Stimulated activated CD4-positive, alpha-beta T cell treated with anti-CD3 and anti-CD28 coated beads, Interleukin-1b, Interleukin-23, amount 100 ng/mL, for 48 hours (primary cell): ENCODE data around the gene MRTFA.
"Not testable (repeated sequence)": the region's sequence is repeated elsewhere in the genome, so short reads cannot be mapped to it uniquely, and the experiment has no call there.

Source experiments
- DNase-seq: peaks from one replicate; pipeline ENCODE4 v3.0.0-alpha.2; 2020

Gene MRTFA

DNA sequence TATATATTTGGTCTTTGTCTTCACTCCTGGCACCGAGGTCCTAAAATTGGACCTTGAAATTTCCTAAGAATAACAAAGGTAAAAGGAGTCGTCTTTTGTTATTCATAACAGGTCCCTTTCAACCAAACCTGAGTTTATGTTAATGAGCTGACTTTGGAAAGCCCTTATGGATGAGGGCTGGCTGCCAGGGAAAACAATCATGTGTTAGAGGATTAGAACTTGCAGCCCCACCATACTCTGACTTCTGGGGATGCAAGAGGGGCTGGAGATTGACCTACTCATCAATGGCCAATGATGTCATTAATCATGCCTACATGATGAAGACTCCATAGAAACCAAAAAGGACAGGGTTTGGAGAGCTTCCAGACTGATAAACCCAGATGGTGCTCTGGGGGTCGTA lies 118.9 kb downstream of the MRTFA start:
- DNase-seq: no peak

DNA sequence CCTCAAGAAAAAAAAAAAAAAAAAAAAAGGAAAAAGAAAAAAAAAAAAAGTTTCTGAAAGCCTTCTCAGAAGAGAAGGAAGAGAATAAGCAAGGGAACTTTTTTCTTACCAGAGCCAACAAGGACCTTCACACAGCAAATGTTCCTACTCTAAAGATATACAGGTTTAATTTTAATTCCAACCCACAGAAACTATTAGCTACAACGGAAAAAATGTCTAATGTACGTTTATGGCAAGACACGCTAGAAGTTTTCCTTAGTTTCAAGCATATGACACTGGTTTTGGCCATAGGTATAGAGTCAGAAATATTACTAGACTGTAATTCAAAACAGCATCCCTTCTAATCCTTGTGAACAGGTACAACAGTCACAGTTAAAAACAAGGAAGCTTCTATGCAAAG lies 120.1 kb downstream of the MRTFA start:
- DNase-seq: no peak

DNA sequence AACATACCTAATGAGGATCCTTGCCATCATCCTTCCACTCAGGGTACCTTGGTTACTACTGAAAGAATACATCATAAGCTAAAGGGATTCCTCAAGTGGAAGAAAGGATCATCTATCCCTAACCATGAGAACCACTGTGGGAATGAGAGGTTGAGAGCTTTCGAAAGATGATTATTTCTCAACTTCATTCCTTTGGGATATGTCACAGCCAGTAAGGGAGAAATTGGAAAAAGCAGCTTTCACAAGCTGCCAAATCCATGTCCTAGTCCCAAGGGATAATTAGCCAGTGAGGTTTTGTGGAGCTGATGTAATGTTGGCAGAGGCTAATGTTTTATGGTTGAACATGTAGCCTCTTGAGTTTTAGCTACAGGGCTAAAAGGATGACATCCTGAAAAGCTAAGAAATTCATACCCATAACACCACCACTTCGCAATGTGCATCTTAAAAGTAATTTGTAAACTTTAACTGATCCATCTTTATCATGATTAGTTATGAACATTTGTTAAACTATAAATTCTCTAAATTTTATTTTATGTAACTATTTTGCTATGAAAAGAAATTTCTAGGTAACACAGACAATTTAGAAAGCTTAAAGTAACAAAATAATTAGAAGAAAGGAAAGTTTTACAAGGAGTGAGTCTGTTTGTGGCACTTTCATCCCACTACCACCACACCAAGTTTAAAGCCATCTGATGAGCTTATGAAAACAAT lies 123.9 kb downstream of the MRTFA start:
- DNase-seq: no peak

DNA sequence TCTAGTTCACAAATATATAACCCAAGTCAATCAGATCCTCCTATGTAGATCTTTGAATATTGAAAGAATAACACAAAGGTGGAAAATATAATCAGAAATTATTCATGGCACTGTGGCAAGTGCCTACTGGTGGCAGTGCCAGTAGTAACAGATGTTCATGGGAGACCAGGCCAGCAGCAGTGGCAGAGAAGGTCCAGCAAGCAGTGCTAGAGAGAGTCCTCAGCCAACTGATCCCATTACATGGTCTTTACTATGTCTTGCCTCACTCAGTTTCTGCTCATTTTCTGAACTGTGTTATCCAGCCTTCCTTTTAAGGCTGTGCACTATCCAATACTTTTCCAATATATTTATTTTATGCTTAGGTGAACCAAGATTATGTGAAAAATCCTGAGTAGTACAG lies 124.9 kb downstream of the MRTFA start:
- no peak for DNase-seq

DNA sequence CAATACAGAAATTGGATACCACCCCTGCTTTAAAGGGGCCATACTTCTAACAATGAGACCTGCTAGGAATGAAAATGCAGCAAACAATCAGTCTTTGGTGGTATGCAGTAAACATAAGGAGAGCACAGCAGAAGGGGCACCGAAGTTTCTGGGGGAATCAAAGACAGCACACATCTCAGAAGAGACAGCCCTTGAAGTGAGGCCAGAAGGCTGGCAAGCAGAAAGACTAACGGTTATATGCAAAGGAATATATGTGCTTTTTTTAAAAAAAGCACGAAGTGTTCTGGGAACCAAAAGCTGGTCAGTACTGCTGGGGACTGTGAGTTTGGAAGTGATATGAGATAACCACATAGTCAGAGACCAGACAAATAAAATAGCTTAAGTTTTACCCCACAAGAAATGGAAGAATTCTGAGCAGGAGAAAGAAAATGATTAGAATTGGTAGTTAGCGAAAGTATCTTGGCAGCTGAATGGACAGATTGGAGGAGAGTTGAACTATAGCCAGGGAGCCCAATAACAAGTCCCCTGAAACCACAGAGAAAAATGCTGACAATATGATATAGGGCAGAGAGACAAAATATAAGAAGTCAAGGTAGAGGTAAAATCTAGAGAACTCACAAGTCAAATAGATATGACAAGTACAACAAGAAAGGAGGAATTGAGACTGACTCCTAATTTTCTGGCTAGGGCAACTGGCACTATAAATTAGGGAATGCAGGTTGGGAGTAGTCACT lies 125.7 kb downstream of the MRTFA start:
- DNase-seq: no peak

DNA sequence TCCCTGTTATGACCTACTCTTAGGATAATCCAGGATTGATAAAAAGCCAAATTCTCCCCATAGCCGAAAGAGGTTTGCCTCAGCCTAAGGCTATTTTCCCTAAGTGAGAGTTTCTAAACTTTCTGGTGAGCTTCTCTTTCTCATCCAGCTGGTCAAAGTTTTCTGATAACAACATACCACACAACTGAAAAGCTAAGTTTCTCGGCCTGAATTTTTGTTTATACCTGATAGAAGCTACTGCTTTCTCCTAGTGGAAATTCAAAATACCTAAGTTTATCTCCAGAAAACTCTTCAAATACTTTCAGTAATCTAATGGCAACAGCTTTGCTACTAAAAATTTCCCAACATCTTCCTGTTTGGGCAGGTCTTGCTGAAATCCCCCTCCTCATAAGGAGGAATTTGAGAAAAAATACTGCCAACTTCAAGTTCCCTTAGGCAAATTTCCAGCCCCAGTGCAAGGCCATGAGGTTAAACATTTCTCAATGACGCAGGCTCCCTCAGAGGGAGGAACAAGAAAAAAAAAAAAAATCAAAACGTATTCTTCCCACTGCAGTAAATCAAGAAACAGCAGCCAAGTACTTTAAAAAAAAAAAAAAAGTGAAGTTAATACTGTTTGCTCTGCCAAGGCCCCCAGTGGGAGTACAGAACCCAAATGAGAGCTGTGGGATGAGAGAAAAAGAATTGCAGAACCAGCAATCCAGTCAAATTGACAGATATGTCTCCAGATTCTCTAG lies 127.0 kb downstream of the MRTFA start:
- no peak for DNase-seq

DNA sequence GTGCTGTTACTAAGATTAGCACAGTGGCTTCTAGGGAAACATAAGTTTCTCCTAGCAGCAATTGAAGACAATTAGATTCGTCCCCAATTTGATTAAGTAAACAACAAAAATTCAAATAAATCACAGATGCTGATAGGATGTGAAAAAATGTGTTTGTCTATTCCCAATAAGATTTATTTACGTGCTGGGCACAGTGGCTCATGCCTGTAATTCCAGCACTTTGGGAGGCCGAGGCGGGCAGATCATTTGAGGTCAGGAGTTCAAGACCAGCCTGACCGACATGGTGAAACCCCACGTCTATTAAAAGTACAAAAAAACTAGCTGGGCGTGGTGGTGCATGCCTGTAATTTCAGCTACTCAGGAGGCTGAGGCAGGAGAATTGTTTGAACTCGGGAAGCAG lies 128.5 kb downstream of the MRTFA start:
- DNase-seq: not testable (repeated sequence)

DNA sequence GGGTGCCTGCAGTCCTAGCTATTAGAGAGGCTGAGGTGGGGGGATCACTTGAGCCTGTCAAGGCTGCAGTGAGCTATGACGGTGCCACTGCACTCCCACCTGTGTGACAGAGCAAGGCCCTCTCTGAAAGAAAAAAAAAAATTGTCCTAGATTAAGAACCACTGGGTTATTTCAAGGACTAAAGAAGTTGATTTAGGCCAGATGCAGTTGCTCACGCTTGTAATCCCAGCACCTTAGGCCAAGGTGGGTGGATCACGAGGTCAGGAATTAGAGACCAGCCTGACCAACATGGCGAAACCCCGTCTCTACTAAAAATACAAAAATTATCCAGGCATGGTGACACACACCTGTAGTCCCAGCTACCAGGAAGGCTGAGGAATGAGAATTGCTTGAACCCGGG lies 129.0 kb downstream of the MRTFA start:
- no peak for DNase-seq

DNA sequence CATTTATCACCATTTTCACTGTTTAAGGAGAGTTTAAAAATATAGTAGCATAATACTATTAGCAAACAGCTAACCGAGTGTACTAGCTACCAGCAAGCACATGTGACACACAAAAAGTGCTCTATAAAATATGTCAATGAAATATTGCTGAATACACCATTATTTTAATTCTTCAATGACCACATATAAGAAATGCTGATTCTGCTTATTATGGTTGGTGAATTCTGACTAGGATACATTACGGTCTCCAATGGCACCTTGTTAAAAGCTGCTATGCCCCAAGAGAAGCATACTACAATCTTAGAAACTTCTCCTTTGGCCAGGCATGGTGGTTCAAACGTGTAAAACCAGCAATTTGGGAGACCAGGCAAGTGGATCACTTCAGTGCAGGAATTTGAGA lies 129.8 kb downstream of the MRTFA start:
- DNase-seq: no peak

DNA sequence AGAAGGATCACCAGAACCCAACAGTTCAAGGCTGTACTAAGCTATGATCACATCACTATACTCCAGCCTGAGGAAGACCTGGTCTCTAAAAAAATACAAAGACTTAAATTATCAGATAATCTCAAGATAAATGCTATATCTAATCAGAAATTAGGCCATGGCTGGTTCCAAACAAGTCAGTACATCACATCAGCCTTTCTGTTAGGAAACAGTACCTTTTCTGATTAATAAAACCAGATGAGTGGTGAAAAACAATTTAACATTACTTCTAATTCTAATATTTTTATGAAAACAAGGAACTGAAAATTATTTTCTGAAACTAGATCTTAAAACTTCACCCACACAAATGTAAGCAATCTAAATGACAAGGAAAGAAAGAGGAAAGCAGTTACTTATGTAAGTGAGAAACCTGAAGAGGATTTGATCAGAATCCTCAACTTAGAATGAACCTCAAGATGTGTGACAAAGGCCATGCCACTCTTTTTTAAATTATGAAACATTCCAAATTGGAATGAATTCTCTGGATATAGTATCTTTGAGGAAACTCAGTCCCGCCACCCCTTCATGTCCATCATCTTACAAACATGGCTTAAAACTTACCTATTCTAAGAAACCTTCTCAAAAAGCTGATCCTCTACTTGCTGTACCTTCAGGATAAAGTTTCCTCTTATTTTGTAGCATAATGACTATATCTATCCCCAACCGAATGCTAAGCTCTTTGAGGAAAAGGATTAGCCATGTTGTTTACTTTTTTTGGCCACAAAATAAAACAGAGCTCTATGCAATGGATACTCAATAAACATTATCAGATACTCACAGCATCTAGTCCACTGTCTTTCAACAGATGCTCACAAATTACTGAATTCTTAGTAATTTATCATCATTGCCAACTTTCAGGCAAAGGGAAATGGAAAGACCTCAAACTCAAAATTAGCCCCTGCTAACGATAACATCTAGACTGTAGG lies 132.0 kb downstream of the MRTFA start:
- DNase-seq: no peak

DNA sequence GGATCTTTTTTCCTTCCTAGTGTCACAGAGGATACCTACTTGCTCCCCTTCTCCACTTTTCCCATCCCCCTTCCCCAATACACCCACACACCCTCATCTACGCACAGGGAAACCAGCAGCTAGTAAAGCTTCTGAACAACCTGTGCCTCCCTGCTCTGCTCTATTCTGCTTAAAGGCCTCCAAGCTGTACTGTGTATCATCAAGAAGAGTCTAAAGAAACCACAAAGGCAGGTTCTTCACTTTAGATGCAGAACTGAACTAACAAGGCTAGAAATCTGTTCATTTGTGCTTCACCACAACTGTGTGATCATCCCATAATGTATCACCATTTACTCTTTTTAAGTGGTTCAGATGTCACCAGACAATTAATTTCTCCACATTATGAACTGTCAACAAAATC lies 133.6 kb downstream of the MRTFA start:
- no peak for DNase-seq

DNA sequence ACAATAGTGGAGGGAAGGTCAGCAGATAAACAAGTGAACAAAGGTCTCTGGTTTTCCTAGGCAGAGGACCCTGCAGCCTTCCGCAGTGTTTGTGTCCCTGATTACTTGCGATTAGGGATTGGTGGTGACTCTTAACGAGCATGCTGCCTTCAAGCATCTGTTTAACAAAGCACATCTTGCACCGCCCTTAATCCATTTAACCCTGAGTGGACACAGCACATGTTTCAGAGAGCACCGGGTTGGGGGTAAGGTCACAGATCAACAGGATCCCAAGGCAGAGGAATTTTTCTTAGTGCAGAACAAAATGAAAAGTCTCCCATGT lies 136.1 kb downstream of the MRTFA start:
- DNase-seq: not testable (repeated sequence)

DNA sequence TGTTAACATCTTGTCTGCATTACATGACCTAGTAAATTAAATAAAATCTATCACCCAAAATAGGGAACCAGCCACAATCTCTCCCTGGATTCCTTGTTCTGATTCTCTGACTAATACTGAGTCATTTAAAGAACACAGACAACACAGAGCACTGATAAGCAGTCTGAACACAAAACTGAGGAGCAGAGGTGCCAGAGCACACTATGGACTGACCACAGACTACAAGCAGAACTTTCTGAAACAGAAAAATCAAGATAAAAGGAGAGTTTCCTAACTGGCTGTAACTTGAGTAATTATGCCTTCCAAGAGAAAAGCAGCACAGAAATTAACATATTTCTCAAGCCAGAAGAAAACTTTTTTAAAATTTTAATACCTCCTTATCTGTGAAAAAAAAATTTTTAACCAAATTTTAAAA lies 137.3 kb downstream of the MRTFA start:
- DNase-seq: no peak

DNA sequence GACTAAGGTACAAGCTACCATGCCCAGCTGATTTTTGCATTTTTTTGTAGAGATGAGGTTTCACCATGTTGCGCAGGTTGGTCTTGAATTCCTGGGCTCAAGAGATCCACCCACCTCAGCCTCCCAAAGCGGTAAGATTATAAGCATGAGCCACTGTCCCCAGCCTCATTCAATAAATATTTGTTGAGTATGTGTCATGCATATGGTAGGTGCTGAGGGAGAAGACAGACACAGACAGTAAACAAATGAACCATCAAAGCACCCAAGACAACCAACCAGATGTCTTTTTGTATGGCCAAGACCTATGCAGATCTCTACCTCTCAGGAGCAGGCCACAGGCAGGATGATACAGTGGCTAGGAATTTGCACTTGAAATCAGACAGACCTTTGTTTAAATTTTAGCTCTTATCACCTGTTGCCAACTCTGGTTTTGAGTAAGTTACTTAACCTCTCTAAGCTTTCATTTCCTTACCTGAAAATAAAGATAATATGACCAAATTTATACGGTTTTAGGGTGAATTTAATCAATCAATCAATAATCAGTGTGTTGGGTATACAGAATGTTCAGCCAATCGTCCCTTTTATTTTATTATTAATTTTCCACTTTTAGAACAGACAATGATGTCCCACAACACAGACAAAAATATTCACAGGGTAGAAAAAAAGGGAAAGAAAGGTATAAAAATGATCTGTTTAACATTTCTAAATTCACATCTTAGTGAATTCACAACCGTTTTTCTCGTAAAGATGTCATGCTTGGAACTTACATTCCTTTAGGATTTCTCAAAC lies 137.9 kb downstream of the MRTFA start:
- DNase-seq: no peak

DNA sequence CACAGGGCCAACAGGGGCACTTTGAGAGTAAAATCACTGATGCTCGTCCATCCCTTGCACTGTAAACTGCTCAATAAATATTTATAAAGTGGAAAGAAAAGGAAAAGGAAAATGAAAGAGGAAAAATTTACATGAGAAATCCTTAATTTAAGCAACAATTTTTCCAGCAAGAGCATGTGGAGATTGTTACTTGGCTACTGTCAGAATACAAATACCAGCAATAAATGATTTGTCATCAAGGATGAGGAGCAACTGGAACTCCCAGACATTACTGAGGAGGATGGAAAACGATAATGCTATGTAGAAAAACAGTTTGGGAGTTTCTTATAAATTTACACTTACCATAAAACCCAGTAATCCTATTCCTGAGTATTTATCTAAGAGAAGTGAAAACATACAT lies 143.1 kb downstream of the MRTFA start:
- no peak for DNase-seq

DNA sequence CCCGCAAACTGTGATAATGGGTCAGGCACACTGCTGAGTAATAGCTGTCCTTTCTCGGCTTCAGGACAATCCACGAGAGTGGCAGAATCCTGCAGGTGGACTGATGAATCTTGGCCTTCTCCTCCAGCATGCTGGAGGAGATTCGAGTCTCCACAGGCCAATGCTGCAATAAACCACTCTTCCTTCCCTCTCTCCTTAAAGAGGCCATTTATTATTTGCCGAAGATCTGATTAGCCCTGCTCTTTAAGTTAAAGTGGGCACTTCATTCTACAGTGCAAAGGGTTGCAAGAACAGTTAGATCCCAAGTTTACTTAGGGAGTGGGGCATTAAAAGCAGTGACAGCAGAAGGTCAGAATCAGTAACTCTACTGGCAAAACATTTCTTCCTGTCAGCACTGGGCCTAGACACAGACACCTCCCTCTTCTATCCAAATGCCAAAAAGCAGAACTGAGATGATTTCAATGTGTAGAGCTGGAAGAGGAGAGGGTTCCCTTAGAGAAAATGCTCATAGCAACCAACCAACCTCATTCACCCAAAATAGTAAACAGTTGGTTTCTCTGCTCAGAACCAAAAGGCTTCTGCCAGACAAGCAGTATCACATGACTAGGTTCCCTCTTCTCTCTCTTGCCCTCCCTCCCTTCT lies 144.4 kb downstream of the MRTFA start:
- DNase-seq: no peak

DNA sequence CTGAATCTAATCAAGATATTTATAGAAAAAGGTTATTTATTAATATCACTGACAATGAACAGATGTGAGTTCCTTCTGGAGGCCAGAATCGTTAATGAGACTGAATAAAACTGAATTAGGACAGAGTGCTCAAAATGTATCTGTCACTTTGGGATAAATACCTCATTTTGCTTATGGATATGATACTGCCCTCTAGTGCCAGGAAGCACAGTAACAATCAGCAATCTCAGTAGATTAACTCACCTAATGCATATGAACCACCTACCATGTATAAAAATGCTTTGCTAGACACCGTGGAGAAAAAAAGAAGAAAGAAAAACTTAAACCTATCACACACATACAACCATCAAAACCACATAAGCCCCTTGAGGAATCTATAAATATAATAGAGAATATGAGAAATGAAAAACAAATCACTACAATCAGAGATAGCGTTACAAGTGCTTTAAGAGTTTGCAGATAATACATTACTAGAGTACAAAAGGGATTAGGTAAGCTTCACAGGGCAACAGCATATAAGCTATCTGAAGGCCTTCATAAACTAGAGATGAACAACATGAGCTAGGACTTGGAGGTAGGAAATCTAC lies 148.8 kb downstream of the MRTFA start:
- DNase-seq: no peak

DNA sequence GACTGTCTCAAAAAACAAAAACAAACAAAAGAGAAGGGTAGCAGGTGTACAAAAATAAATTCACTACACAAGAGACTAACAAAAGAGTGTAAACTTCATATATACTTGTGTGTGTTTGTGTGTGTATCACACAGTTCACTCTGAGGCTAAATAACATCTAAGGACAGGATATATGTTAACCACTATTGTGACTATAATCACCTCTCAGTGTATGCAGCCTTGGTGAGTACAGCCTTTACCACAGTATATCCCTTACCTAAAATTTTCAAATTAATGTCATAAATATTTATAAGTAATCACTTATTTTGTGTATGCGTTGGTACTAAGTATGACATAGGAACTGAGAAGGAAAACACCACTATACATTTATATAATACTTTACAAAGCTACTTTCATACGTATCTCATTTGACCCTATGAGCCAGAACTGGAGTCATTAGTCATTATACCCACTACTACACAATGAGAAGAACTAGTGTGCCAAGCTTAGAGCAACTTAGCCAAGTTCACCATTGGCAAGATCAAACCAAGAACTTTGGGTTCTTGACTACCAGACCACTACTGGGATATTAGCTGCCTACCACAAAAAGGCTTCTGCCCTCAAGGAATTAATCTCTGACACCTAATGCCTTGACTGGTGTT lies 149.4 kb downstream of the MRTFA start:
- no peak for DNase-seq

DNA sequence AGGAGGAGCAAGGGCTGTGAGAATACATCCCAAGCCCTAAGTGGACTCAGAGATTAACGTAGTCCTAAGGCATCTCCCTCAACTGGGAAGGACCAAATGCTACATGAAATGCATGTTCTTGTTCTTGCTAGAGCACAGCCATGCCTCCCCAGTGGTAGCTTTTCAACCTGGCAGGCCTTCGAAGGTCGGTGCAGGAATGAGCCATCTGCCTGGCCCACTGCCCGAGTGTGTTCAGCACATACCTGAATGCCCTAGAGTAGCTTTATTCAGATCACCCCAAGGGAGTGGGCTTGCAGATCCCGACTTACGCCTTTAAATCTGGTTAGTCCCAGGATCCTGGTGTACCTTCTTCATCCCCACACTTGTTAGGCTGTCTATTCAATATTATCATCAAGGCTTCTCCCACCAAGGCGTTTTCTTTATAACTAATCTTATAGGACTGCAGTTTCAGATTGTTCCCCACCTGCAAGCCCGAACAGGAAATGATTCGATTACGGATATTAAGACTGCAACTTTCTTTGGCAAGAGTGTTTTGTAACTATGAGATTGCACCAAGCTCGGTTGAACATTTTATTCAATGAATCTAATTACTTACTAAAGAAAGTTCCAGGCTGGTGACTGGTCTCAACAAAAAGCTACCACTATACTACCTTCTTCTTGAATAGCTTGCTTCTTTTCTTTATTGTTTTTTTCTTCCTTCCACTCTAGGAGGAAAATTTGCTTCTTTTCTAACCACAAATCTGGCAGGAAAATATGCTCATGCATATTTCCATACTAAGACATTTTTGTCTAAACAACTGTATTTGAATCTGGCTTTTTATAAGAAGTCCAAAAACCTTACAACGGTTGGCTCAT lies 150.5 kb downstream of the MRTFA start:
- DNase-seq: no peak
